Natural killer cell (primary cell): ENCODE results near the gene HIC1. TPM values are rescaled to one million over a fixed set of nuclear protein-coding genes. Genes with fewer than 3 reads are reported as not detected.

Experiments
- ATAC-seq, 3 donors: fragments of 150-1000 bp in 2 of 3; fragments of 200-7000 bp in 1 of 3; cut with Tn5 transposase; 1 replicate in 1 of 3; 2 replicates in 2 of 3; pipeline ENCODE4 v1.10.0; 2021; ENCODE audit warnings: mild to moderate bottlenecking in 2 of 3, moderate library complexity in 2 of 3
- DNase-seq, 2 donors: peaks; one replicate each; pipeline versions ENCODE4 v3.0.0 to v3.0.0-alpha.2; 2013 to 2021; ENCODE audit warnings: mixed read lengths in 1 of 2
- H3K27ac ChIP-seq: one replicate; pipeline ENCODE4 v1.5.1; 2013; ENCODE audit warnings: mild to moderate bottlenecking, low read length
- H3K27me3 ChIP-seq: one replicate; pipeline ENCODE4 v1.6.1; 2013; ENCODE audit warnings: low read length; ENCODE audit not compliant: control insufficient read depth, insufficient read depth
- H3K36me3 ChIP-seq: one replicate; pipeline ENCODE4 v1.6.1; 2013; ENCODE audit warnings: low read length; ENCODE audit not compliant: control insufficient read depth, insufficient read depth
- H3K4me1 ChIP-seq: one replicate; pipeline ENCODE4 v1.6.1; 2013; ENCODE audit warnings: low read length; ENCODE audit not compliant: control insufficient read depth, insufficient read depth
- H3K4me3 ChIP-seq: one replicate; pipeline ENCODE4 v1.5.1; 2013; ENCODE audit warnings: low read length
- H3K9me3 ChIP-seq: one replicate; pipeline ENCODE4 v1.6.1; 2013; ENCODE audit warnings: low read length; ENCODE audit not compliant: control insufficient read depth, insufficient read depth
- H3K27ac Mint-ChIP-seq, 2 donors: one replicate each; pipeline ENCODE4 v1.8.0; 2022; ENCODE audit warnings: mild to moderate bottlenecking in 2 of 2, mixed read lengths in 2 of 2, moderate library complexity in 1 of 2
- H3K27me3 Mint-ChIP-seq, 2 donors: one replicate each; pipeline ENCODE4 v1.8.0; 2022; ENCODE audit warnings: low read depth in 2 of 2, mixed read lengths in 2 of 2
- H3K36me3 Mint-ChIP-seq: one replicate; pipeline ENCODE4 v1.8.0; 2022; ENCODE audit warnings: mixed read lengths
- H3K4me1 Mint-ChIP-seq, 2 donors: one replicate each; pipeline ENCODE4 v1.8.0; 2022; ENCODE audit warnings: mixed read lengths in 2 of 2
- H3K4me3 Mint-ChIP-seq: one replicate; pipeline ENCODE4 v1.8.0; 2022; ENCODE audit warnings: mild to moderate bottlenecking, moderate library complexity, mixed read lengths
- H3K9me3 Mint-ChIP-seq, 2 donors: one replicate each; pipeline ENCODE4 v1.8.0; 2022; ENCODE audit warnings: mixed read lengths in 2 of 2
- WGBS: methylation state at CpG from one replicate; pipeline ENCODE4 v1.1.7; 2013; ENCODE audit warnings: missing lambda C conversion rate; ENCODE audit not compliant: insufficient coverage; 5-methylcytosine and 5-hydroxymethylcytosine counted together
- intact Hi-C: fragments of 100-400 bp; cut with micrococcal nuclease; formaldehyde crosslinking; loops from one replicate; pipeline ENCODE4 v1.14.2; 2022
- total RNA-seq, 4 donors: library from RNA; stranded (reverse); fragments of 120-200 nt in 1 of 4; gene quantifications; one replicate each; pipeline versions ENCODE4 v1.2.3 to v1.2.4, GENCODE V29; 2013 to 2022
- TF ChIP-seq, protein P1 (sequence below): fragments of 200-600 bp; IDR thresholded peaks from one replicate; pipeline ENCODE4 v1.8.0; 2022; ENCODE audit warnings: antibody characterized with exemption

HIC1 gene, protein sequence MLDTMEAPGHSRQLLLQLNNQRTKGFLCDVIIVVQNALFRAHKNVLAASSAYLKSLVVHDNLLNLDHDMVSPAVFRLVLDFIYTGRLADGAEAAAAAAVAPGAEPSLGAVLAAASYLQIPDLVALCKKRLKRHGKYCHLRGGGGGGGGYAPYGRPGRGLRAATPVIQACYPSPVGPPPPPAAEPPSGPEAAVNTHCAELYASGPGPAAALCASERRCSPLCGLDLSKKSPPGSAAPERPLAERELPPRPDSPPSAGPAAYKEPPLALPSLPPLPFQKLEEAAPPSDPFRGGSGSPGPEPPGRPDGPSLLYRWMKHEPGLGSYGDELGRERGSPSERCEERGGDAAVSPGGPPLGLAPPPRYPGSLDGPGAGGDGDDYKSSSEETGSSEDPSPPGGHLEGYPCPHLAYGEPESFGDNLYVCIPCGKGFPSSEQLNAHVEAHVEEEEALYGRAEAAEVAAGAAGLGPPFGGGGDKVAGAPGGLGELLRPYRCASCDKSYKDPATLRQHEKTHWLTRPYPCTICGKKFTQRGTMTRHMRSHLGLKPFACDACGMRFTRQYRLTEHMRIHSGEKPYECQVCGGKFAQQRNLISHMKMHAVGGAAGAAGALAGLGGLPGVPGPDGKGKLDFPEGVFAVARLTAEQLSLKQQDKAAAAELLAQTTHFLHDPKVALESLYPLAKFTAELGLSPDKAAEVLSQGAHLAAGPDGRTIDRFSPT
- 10 to 100 TPM; 19.2 to 26.4 (median 20.7) TPM for total RNA-seq
- 5.3 TPM for total RNA-seq (2013)

DNA sequence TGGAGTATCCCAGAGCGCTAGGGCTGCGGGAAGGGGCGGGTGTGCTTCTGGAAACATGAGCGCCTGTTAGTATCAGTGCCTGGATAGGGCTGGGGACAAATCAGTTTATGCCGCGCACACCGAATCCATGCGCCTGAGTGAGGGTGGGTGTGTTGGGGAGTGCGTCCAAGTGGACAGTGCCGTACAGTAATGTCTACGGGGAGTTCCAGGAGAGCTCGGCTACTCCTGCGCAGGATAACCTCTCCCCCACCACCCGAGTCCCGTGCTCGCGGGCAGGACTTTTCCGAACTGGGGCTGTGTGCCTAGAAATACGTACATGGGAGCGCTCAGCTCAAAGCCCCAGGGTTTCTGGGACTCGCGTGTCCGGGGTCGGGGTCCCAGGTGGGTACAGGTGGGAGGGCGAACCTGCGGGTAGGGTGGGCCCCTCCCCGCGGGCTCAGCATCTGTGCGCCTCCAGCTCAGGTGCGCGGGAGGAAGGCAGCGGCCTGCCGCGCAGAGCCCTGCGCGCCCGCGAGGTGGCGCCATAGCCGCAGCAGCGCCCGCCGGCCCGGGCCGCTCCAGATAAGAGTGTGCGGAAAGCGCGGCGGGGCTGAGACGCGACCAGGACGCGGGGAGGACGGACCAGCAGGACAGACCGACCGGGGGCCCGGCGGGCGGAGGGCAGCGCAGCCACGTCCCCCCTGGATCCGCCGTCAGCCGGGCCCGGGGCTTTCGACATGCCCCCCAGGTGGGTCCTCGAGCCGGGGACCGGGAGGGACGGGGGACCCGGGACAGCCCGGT is at the start of gene HIC1:
HIC1 (plus strand) TSS at position 592 of the 780 bp plus-strand sequence. CDS start 1,588 bp downstream, outside the sequence.
- no peaks in the 10 kb centered on the region for H3K36me3 ChIP-seq
- ATAC-seq (peak; percentile 39 to 68 (median 51)), DNase-seq (peak; percentile 84 to 90)
- peaks cover 5% of the 10 kb centered on the region for H3K27me3 ChIP-seq
- Mint-ChIP-seq H3K4me1 (peaks cover 15 to 30% of the 10 kb centered on the region in 2 donors), H3K27me3 (no peaks in the 10 kb centered on the region), H3K27ac (peak within 1 kb of the TSS; percentile 54 to 84), H3K36me3 (no peaks in the 10 kb centered on the region), H3K4me3 (peak within 1 kb of the TSS; percentile 86), H3K9me3 (no peaks in the 10 kb centered on the region)
- intact Hi-C loops, result loop anchor here (1.0 kb wide), 3 partner anchors 190 to 299 kb away; no protein-coding TSS in a partner anchor
- H3K9me3 ChIP-seq, result no peaks in the 10 kb centered on the region
- peaks cover 65% of the 10 kb centered on the region for H3K4me1 ChIP-seq
- TF ChIP-seq, protein P1, sequence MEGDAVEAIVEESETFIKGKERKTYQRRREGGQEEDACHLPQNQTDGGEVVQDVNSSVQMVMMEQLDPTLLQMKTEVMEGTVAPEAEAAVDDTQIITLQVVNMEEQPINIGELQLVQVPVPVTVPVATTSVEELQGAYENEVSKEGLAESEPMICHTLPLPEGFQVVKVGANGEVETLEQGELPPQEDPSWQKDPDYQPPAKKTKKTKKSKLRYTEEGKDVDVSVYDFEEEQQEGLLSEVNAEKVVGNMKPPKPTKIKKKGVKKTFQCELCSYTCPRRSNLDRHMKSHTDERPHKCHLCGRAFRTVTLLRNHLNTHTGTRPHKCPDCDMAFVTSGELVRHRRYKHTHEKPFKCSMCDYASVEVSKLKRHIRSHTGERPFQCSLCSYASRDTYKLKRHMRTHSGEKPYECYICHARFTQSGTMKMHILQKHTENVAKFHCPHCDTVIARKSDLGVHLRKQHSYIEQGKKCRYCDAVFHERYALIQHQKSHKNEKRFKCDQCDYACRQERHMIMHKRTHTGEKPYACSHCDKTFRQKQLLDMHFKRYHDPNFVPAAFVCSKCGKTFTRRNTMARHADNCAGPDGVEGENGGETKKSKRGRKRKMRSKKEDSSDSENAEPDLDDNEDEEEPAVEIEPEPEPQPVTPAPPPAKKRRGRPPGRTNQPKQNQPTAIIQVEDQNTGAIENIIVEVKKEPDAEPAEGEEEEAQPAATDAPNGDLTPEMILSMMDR, result peak; percentile 94
- H3K4me3 ChIP-seq, result peak within 1 kb of the TSS; percentile 31
- H3K27ac ChIP-seq, result peak within 1 kb of the TSS; percentile 48
- 2% methylated on average over 71 of the region's 72 CpGs for WGBS

DNA sequence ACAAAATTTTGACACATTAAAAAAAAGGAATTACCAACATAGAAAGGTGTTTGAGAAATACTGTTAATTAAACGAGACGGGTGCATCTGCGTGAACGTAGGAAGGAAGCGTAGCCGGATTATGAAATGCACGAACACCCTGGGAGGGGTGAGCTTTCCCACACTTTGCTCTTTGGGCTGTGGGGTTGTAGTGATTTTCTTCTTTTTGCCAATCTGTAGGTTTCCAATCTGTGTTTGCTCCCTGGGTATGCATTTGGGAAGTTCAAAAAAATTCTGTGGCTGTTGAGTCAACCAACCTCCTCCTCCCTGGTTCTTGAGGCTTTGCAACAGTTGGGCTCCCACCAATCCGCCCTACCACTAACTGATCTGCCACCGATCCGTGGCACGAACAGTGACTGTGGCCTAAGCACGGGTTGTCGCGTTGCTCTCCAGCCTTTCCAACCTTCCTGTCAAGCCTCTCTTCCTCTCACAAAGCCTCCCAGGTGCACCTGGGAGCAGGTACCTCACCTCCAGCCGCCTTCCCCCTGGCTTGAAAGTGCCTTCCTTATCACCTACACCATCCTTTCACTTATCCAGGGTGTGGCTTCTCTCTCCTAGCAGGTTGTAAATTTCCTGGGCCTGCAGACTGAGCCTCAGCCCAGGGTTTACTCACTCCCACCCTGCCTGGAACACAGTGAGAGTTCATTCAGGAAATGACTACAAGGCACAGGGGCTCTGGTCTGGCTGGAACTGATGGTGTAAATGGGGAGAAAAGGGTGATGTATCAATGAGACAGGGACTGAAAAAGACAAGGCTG is 46.4 kb upstream of the HIC1 start:
- Histone ChIP-seq H3K4me1 (peaks cover 5% of the 10 kb centered on the region), H3K36me3 (no peaks in the 10 kb centered on the region), H3K9me3 (no peaks in the 10 kb centered on the region), H3K27ac (no peak overlapping the region), H3K27me3 (peaks cover 5% of the 10 kb centered on the region), H3K4me3 (no peak overlapping the region)
- TF ChIP-seq, protein P1, result no peak
- 87% methylated on average over 15 of the region's 15 CpGs for WGBS
- Mint-ChIP-seq H3K4me1 (peaks cover 0 to 6% of the 10 kb centered on the region in 2 donors), H3K9me3 (no peaks in the 10 kb centered on the region), H3K27me3 (peaks cover 0 to 6% of the 10 kb centered on the region in 2 donors), H3K27ac (no peak overlapping the region), H3K36me3 (no peaks in the 10 kb centered on the region), H3K4me3 (no peak overlapping the region)
- intact Hi-C loops, result no loop called here
- no peak for ATAC-seq
- DNase-seq, result no peak

DNA sequence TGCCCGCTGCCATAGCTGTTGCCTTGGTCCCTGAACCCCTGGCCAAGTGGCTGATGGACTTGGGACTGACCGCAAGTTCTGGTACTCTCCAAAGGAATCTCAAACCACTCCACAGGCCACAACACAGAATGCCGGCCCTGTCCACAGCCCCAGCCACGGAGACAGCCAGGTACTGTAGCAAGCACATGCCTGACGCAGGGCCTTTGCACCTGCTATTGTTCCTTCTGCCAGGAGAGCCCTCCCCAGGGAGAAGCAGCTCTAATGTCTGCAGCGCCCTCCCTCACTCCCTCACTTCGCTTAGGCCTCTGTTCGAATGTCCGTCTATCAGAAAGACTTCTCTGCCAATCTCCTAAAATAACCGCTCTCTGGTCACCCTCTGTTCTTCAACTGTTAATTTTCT is 45.2 kb upstream of the HIC1 start:
- DNase-seq, result no peak
- peaks cover 0 to 6% of the 10 kb centered on the region in 2 donors for H3K4me1 Mint-ChIP-seq
- intact Hi-C loops, result no loop called here
- H3K27ac Mint-ChIP-seq, result no peak overlapping the region
- peaks cover 6 to 10% of the 10 kb centered on the region in 2 donors for H3K27me3 Mint-ChIP-seq
- Histone ChIP-seq H3K36me3 (no peaks in the 10 kb centered on the region), H3K4me1 (peaks cover 5% of the 10 kb centered on the region), H3K27me3 (peaks cover 5% of the 10 kb centered on the region), H3K27ac (no peak overlapping the region), H3K9me3 (no peaks in the 10 kb centered on the region), H3K4me3 (no peak overlapping the region)
- TF ChIP-seq, protein P1, result no peak
- H3K9me3 Mint-ChIP-seq, result no peaks in the 10 kb centered on the region
- no peaks in the 10 kb centered on the region for H3K36me3 Mint-ChIP-seq
- ATAC-seq, result no peak
- WGBS, result no CpG with 5 or more reads among the region's 10 CpGs
- no peak overlapping the region for H3K4me3 Mint-ChIP-seq
